ENCODE data around the gene RNF182.
"Not testable (repeated sequence)": the region's sequence is repeated elsewhere in the genome, so short reads cannot be mapped to it uniquely, and the experiment has no call there.

Gene RNF182

DNA sequence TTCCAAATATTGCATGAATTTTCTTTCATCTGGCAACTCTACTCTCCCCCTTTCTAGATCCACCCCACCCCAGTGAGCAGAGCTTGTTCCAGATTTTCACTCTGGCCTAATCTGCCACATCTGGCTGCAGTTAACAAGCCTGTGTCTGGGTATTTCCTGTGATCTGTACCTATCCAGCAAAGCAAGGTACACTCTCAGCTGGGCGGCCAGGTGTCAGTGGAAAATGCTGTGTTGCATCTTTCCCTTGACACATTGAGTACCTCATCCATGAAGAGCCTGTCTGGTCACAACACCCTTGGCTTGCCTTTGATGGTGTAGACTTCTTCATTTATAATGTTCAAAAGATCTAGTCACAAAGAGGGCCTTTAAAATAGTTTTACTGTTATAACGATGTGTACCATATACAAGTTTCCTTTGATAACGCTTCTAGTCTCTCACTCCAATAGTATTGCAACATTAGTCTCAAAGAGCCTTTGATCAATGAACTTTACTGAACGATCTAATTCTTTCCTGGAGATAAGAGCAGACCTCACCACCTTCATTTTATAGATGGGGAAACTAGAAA is 6.0 kb upstream of the RNF182 start:
- no peak for DNase-seq

DNA sequence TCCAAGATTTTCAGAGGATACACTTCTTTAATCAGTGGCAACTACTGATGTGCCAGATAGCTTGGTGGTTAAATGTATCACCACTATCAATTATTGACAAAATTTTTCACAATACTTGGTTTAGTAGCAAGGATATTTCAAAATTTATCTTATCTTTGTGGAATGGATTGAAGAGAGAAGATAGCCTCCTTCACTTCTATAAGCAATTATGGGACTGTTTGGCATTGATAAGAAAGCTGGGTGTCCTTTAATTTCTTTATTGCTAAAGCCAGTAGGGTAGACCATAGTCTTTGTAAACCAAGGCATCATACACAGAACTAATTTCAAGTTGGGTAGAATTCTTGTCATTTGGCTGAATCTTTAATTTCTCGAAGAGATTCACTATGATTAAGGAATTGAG is 4.9 kb upstream of the RNF182 start:
- DNase-seq: no peak

DNA sequence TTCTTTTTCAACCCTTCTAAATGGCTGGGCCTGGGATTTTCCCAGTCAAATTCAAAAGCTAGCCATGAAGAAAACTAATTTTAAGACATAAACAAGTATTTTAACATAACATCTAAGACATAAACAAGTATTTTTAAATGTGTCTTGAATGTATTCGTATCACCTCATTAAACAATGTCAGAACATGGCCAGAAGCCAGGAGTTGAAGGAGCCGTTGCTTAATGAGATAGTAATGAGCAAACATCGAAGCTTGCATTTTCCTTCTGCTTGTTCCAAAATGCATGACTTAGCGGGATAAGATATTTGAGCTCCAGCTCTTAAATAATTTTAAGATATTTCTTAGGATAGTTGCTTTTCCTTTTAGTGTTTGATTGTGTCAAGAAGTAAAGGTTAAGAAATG is 4.2 kb upstream of the RNF182 start:
- no peak for DNase-seq

DNA sequence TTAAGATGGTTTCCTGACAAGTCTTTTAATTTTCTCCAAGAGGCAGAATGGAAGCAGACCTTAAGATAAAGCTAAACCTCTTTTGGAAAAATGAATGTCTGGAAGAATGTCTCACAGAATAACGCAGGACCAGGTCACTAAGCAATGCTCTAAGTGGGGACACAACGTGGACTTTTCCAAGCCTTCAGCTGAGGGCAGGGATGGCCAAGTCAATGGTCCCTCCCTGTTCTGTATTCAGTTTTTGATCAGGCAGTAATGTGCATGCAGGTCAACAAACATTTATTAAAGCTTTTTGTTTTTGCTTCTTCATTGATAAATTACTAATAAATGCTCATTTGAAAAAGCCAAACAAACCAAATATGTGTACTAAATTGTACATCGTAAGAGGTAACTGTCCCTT is 2.0 kb upstream of the RNF182 start:
- DNase-seq: no peak

DNA sequence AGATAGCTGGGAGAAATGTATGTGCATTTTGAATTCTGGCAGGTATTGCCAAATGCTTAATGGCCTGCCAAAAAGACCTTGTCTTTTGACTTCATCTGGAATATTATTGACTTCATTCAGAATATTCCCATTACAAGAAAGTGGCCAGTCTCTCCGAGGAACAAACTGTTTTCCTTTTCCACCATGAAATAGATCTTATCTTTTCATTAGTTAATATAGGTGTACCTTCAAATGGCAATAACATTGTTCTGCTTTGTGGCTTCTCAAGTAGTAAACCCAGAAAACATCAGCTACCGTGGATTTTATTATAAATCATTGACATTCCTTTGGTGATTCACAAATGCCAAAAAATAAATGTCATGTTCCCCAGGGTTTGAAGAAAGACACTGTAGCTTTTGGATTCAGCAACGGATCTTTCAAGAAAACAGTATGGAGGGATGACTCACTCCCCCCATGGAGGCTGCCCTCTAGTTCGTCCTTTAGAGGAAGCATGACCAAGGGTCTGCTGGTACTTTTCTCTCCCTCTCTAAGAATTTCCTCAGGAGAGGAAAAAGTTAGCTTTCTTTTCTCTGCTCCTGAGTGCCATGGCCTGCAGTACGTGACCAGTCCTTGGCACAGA is 1.1 kb upstream of the RNF182 start:
- peak; percentile 55 for DNase-seq

DNA sequence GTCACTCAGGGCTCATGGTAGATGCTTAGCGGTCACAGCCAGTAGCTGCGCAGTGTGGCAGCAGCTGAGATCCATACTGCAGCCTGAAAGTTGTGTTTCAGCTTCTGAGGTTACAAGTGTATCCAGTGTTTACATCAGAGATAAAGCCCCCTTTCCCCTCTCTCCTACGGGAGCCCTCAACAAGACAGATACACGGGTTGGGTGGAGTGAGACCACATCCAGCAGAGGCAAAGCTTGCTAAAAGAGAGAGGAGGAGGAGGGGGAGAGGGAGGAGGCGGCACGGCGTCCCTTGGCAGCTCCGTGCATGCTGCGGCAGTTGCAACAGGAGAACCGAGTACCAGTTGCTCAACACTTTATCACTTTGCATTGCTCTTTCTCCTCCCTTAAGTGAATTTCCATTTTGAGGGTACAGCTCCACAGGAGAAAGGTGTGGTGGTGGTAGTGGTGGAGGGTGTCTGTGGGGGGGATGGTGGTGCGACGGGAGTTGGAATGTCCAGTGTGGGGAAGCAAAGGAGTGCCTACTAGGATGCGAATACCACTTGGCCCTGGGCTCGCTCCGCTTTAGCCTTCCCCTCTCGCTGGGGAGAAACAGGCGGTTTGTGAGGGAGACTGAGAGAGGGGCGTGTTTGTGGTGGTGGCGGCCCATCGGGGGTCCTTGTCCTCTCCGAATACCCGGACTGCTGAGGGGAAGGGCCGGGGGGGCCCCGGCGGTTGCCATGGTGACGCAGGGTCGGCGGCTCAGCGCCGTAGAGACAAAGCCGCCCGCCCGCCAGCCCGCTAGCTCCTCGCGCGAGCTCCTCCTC is 405 bp upstream of the RNF182 start:
- peak; percentile 7 for DNase-seq

DNA sequence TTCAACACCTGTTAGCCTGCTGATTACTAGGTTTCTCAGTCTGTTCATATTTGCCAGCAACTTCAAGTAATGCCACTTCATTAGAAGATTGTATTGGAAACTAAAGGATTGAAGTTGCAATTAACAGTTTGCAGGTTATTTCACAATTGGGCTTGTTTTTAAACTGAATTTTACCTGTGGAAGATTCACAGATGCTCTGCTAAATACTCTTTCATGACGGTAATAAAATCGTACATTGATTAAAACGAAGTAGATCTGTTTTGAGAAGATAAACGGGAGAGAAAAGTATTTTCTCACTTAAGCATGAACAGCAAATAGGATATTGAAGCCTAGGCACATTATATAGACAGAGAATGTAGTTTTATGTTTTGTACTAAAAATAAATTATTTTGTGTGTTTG is 1.6 kb downstream of the RNF182 start:
- DNase-seq: no peak

DNA sequence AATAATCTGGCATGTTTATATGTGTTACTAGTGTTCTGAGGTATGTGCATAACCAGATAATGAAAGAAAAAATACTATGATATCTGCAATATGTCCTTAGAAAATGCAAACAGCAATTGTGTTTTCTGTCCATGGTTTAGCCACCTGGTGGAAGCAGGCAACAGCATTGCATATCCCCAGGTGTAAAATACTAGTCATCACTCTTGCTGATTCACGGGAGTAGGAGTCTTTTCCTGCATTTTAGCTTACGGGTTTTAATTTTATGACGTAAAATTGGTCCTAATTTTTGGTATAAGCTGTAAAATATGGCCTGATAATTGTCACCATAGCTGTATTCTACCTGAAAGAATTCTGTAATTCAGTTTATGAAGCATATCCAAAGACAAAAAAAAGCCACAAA is 2.5 kb downstream of the RNF182 start:
- DNase-seq: no peak

DNA sequence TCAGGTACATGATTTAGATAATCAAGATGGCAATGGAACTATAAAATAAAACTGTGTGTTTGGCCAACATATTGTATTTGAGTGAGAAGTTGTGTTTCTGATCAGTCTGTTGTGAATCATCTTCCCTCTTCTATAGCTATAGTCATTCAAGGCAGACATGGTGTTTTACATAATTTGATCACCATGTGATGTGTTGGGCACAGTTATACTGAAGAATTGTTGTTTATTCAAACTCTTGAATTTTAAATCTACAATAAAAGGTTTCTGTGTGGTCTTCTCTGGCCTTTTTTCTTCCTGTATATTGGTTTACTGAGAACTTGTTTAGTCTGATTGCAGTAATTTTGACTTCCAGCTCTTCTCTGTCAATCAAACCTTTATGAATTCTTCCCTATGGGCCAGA is 4.4 kb downstream of the RNF182 start:
- no peak for DNase-seq

DNA sequence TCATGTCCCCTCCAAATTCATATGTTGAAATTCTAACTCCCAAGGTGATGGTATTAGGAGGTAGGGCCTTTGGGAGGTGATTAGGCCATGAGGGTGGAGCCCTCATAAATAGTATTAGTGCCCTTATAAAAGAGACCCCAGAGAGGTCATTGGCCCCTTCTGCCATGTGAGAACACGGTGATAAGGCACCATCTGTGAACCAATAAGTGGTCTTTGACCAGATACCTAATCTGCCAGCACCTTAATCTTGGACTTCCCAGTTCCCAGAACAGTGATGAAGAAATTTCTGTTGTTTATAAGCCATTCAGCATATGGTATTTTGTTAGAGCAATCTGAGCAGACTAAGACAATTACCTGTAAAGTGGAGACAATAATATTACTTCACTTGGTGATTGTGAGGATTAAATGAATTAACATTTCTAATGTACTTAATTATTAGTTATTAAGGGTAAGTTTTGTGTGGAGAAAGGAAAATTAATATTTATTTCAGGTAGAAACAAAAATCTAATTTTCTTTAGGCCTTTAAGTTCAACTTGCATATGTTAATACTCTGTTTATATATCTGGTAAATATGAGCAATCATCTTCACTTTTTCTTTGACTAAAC is 7.1 kb downstream of the RNF182 start:
- no peak for DNase-seq

DNA sequence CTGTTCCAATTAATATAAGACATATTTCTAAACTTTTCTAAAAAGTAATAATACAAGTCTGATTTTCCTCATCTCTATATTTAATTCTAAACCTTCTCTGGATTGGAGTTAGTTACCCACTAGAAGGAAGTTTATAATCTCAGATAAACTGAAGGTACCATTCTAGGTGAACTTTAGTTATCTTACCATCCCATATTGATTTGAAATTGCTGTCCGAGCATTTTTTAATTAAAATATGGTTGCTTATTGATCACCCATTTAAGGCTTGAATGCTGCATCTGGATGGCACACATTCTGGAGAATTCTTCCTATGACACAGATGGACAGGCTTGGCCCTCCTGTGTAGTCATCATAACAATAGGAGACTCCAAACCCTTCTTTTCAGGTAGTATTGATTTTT is 8.0 kb downstream of the RNF182 start:
- no peak for DNase-seq

DNA sequence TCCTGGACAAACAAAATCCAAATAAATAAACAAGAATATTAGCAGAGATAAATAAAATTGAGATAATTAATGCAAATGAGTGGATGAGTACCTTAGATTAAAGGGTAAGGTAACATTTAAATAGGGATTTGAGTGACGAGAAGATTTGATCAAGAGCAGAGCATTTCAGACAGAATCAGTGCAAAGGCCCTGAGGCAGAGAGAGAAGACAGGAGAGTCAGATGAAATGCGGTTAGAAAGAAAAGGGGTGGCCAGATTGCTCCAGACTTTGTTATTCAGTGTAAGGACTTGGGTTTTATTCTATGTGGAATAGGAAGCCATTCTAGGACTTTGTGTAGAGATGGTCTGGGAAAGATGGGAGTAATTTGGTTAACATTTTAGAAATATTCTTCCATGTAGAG is 10.0 kb downstream of the RNF182 start:
- DNase-seq: no peak

DNA sequence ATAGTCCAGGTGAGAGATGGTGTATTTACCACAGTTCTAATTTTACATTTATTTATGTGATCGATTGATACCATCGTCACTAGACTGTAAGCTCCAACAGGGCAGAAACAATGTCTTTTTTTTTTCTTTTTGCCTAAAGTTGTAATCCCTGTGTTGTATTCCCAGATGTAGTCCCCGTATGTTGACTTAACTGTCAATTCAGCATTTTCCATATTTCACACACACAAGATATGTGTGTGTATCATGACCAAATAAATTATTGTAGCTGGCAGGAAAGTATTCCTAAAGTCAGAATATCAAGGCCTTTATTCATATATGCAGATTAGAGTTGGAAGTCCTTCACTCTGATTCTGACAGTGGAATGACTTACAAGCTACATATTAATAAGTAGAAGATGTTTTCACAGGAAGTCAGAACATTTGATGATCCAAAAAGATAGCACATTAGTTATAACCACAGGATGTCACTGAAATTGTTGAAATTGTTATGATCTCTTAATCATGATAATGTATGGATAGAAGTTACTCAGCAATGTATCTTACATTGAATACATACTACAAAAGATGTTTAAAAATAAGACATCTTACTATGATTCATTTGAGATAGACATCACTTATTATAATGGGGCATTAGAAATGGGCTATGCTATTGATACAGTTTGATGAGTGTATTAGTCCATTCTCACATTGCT is 10.6 kb downstream of the RNF182 start:
- no peak for DNase-seq

DNA sequence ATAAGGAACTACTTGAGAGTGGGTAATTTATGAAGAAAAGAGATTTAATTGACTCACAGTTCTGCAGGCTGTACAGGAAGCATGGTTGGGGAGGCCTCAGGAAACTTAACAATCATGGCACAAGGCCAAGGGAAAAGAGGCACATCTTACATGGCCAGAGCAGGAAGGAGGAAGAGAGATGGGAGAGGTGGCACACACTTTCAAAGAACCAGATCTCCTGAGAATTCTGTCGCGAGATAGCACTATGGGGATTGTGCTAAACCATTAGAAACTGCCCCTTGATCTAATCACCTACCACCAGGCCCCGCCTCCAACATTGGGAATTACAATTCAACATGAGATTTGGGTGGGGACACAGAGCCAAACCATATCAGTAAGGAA is 11.1 kb downstream of the RNF182 start:
- not testable (repeated sequence) for DNase-seq

DNA sequence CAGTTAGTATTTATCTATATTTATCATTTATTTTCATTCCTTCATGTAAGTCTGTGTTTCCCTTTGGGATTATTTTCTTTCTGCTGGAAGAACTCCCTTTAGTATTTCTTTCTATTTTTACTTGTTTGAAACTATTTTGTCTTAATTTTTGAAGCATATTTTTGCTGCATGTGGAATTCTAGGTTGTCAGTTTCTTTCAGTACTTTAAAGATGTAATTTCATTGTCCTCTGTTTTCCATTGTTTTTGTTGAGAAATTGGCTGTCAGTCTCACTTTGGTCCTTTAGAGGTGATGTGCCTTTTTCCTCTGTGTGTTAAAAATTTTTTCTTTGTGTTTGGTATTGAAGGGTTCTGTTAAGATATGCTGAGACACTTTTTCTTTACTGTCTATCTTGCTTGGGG is 17.1 kb downstream of the RNF182 start:
- no peak for DNase-seq

DNA sequence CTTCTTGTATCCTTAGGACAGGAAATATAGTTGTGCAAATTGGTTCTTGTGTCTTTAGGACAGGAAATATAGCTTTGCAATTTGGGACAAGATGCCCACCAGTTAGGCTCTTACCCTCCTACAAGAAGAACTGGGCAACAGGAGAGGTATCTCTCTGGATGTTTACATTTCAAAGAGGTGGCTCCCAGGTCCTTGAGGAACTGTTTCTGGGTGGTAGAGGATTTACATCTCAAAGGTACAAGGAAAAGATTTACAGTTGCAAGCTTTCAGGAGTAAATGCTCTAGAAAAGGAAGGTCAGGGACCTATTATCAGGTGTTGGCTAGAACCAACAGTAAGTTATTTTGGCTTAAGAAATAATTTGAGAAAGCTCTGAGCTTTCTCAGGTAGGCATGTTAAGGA is 19.2 kb downstream of the RNF182 start:
- DNase-seq: no peak

DNA sequence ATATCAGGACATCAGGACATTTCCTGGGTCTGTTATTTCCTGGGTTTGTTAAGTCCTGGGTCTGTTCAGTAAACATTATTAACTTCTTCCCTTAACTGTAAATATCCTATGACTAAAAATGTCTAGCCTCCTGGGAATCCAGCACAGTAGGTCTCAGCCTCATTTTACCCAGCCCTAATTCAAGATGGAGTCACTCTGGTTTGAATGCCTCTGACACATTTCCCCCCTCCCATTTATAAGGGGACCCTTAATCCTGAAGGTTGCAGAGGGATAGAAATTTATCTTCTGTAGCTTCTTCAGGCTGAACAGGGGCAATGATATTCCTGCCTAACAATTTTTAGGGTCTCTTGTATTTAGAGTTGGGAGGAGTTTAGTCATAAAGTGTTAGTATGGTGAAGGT is 21.8 kb downstream of the RNF182 start:
- DNase-seq: no peak

DNA sequence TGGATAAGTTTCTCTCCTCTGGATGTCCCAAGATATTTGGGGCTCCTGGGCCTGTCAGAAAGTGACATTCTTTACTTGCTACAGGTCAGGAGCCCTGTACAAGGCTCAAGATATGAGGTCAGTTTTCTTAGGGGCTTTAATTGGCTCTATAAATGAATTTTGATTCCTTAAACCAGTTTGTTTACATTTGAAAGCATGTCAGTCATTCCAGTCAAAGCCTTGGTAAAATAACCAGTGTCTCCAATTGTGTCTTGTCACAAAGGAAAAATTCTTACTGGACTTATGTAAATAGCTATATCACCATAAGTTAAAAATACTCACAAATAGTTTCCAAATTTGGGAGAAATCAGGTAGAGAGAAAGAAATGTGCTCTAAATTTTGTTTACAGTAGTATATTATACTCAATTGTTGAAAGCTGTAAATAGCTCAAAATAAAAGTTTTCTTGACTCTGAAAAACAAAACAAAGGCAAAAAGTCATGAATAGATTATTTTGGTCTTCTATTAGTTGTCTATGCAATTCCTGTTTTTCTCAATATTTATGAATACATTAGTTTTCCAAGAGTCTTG is 22.9 kb downstream of the RNF182 start:
- DNase-seq: no peak

DNA sequence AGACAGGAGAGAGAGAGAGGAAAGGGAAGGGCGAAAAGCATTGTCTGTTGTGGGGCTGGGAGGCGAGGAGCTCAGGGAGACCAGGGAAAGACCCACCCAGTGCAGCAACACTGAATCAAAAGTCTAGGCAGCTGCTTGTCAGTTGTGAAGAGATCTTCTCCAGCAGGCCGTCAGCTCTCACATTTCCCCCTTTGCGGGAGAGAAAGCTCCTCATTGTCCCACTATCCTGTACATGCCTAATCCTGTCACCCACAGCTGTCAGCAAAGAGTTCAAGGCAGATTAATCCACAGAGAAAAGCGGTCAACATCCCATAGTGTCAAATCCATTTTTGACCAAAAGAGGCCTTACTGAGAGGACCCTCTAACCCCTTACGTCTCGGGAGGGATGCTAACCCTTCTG is 27.3 kb downstream of the RNF182 start:
- no peak for DNase-seq

DNA sequence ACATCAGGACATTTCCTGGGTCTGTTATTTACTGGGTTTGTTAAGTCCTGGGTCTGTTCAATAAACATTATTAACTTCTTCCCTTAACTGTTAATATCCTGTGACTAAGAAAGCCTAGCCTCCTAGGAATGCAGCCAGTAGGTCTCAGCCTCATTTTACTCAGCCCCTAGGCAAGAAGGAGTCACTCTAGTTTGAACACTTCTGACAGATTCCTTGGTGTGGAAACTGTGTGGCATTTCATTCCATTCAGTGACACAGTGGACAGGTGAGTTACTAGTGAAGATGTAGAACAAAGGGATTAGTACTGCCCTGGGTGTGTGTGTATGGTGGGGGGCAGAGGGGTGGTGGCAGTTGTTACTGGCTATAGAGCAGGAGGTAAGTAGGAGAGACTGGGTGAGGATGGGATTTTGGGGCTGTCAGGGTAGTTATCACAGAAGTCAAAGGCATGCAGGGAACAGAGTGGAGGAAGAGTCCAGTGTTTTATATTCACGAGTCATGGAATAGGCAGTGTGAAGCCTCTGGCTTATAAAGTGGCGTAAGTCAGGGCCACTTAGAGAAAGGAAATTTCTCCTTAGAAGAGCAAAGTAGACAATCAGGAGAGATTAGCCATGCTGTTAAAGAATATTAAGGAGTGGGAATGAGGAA is 28.4 kb downstream of the RNF182 start:
- no peak for DNase-seq

DNA sequence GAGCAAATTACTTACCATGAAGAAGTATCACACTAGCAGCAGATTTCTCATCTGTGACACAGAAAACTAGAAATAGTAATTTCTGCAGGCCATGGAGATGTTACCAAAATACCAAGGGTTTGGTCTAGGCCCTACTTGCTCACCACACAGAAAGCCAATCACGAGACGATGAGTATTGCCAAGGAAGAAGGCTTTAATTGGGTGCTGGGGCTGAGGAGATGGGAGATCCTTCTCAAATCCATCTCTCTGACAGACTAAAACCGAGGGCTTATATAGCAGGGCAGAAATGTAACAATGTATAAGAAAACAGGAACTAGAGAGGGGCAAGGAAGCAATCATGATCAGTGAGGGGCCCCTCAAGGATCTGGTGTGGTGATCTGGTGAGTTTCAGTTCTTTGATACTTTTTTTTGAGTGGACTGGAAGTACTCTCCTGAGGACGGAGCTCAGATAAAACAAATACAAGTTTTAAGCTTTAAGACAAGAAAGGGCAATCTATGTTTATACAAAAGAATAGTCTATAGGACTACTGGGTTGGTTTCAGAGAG is 40.9 kb downstream of the RNF182 start:
- no peak for DNase-seq

DNA sequence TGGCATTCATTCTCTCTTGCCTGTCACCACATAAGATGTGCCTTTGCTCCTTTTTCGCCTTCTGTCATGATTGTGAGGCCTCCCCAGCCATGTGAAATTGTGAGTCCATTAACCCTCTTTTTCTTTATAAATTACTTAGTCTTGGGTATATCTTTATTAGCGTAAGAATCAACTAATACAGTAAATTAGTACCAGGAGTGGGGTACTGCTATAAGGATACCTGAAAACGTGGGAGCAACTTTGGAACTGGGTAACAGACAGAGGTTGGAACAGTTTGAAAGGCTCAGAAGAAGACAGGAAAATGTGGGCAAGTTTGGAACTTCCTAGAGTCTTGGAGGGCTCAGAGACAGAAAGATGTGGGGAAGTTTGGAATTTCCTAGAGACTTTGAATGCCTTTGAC is 46.6 kb downstream of the RNF182 start:
- no peak for DNase-seq
